NB4 (cell line): Measurements from ENCODE around the gene NR6A1.
A peak's percentile ranks its signal among the peaks of the same experiment; 100 is the strongest.

Experiments
- MYC ChIP-seq: IDR thresholded peaks from 2 replicates; pipeline ENCODE4 v1.6.1; 2011; ENCODE audit warnings: low read depth, low read length
- POLR2A ChIP-seq: IDR thresholded peaks from 2 replicates; pipeline ENCODE4 v1.6.1; 2011; ENCODE audit warnings: mild to moderate bottlenecking; ENCODE audit not compliant: insufficient read length; ENCODE audit errors: extremely low read depth
- TF ChIP-seq, protein P1 (sequence below): IDR thresholded peaks from one replicate; pipeline ENCODE4 v1.5.1; 2012; ENCODE audit warnings: low read depth, low read length
- TF ChIP-seq, protein P2 (sequence below): IDR thresholded peaks from 2 replicates; pipeline ENCODE4 v1.6.1; 2011; ENCODE audit warnings: low read depth, low read length

DNA sequence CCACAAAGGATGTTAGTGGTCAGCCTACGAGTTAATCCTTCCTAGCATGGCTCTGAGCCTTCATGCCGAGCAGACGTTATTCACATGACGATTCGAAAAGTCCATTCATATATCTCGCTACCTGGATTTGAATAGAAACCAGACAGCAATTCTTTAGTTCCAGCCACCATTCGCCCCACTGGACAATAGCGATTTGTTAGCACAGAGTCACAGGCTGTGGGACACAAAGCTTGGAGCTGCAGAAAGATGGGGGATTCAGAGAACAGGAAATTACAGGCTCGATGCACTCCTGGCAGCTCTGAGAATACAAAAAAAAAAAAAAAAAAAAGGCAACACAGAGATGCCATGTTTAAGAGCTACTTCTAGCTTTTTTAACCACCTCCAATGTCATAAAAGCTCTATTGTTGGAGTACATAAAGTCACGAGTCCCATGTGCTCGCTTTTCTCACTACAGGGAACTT, 110.7 kb downstream of the NR6A1 start:
- TF ChIP-seq, protein P1, sequence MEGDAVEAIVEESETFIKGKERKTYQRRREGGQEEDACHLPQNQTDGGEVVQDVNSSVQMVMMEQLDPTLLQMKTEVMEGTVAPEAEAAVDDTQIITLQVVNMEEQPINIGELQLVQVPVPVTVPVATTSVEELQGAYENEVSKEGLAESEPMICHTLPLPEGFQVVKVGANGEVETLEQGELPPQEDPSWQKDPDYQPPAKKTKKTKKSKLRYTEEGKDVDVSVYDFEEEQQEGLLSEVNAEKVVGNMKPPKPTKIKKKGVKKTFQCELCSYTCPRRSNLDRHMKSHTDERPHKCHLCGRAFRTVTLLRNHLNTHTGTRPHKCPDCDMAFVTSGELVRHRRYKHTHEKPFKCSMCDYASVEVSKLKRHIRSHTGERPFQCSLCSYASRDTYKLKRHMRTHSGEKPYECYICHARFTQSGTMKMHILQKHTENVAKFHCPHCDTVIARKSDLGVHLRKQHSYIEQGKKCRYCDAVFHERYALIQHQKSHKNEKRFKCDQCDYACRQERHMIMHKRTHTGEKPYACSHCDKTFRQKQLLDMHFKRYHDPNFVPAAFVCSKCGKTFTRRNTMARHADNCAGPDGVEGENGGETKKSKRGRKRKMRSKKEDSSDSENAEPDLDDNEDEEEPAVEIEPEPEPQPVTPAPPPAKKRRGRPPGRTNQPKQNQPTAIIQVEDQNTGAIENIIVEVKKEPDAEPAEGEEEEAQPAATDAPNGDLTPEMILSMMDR = no peak
- TF ChIP-seq MYC (no peak; the same call in 1 of the 2 replicates), POLR2A (peak; percentile 37)
- TF ChIP-seq, protein P2, sequence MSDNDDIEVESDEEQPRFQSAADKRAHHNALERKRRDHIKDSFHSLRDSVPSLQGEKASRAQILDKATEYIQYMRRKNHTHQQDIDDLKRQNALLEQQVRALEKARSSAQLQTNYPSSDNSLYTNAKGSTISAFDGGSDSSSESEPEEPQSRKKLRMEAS = peak; percentile 44
